IPS-NIHi7 (cell line): Measurements from ENCODE around the gene HINT3.
"Not testable (repeated sequence)": the region's sequence is repeated elsewhere in the genome, so short reads cannot be mapped to it uniquely, and the experiment has no call there.

Experiments
- DNase-seq: peaks from one replicate; pipeline ENCODE4 v3.0.0; 2012; ENCODE audit warnings: mixed read lengths; ENCODE audit errors: extremely low spot score

HINT3 gene

GRCh38 chr6:125939791-125940190 lies 16.8 kb upstream of the HINT3 start:
- DNase-seq: no peak

GRCh38 chr6:125940247-125941041 lies 16.1 kb upstream of the HINT3 start:
- DNase-seq: no peak

GRCh38 chr6:125942672-125943527 lies 13.7 kb upstream of the HINT3 start:
- DNase-seq: no peak

DNA sequence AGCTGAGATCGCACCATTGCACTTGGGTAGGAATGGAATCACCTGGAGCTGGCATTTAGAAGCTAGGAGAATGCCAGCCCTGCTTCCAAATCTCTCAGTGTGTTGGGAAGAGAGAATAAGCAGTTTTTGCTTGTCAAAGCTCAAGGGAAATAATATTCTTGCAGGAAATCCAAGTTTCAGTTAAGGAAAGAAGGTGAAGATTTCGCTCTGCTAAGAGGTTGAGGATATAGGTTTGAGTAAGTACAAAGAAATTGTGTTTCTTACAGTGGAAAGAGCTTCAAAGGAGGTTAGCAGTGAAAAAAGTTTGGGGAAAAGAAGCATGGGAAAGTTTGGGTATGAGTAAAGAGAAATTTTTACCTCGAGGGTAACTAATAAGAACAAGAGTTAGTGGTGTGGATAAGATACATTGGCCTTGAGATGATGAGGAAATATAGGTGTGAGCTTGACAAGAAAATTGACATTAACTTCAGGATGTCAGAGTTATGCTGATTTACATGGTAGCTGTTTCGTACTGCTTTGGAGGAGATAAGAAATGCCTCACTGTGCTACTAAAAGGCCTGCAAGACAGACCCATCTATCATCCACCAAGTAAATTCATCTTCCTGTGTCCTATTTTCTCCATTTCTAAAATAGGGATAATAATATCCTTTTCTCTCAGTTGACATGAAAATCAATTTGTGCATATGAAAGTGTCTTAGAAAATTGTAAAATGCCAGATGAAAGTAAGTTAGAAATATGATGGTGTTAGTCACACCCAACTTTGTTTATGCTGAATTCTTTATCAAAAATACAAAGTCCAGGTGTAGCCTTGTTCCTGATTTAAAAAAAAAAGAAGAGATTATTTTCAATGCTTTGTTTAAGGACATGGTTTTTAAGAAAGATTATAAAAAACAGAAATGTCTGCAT lies 12.8 kb upstream of the HINT3 start:
- DNase-seq: no peak

DNA sequence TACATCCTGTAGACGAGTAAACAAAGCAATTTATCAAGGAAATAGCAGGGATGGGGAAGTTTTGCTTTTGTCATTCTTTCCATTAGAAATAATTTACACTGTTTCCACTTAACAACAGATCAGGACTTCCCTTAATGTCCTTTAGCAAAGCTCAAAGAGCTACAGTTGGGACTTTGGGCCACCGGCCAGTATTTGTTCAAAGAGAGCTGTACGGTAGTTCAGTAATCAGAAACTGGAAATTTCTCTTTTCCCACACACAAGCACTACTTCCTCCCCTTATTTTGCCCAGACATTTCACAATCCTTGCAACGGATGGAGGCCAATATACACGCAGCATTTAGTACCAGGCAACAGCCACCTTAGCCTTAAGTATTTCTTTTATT lies 12.1 kb upstream of the HINT3 start:
- no peak for DNase-seq

DNA sequence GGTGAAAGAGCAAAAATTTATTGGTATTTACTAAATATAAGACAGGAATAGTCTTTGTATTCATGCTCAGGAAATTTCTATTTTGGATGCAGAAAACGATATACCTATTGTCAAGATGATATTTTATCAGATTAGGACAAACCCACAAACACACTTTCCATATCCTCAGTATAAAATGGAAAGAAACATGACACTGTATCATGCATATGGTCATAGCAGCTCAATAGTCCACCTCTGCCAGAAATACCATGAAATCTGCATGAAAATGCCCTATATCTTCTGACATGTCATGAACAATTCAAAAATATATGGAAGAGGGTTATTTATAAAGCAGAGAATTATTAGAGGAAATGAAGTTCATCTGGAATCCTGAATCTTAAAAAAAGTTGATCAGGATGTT lies 11.7 kb upstream of the HINT3 start:
- no peak for DNase-seq

DNA sequence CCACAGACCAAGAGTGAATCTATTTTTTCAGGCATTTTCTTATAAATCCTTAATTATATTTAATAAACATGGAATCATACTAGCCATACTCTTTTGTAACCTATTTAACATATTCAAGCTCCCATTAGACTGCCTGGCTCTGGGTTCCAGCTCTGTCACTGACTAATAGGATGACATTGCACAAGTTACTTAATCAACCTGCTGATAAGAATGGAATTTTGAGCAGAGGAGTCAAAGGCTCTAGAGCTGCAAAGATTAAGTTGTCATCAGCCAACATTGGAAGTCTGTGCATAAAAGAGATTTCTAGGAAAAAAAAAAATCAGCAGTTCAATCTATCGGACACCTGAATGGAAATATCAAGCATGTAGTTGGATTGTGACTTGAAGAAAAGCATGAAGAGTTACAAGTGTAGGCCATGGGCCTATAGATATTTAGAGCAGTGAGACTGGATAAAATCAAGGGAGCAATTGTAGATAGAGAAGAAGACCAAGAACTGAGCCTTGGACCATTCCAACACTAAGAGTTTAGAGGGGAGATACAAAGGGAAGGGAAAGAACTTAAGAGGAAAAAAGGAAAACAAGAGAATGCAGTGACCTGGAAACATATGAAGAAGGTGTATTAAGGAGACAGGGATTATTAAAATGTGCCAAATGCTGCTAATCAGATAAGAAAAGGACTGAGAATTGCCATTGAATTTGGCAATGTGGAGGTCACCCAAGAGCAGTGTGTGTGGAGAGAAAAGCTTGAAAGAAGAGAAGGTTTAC lies 11.0 kb upstream of the HINT3 start:
- DNase-seq: no peak

DNA sequence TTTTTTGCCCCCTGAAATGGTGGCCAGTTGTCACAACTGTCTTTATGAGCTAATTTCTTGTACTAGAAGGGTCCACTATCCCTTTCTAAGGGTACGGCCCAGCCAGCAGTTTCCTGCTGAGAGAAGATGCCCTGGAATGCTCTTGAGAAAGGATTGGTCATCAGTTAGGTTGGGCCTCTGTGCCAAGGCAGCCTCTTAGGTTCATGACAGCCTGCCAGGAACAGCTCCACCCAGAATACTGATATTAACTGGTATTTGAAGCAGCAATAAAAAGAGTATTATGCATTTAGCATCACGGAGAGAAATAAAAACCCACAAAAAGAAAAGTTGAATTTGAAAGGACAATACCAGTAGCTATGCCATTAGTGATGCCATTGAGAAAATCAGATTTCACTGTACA lies 9.0 kb upstream of the HINT3 start:
- DNase-seq: no peak

DNA sequence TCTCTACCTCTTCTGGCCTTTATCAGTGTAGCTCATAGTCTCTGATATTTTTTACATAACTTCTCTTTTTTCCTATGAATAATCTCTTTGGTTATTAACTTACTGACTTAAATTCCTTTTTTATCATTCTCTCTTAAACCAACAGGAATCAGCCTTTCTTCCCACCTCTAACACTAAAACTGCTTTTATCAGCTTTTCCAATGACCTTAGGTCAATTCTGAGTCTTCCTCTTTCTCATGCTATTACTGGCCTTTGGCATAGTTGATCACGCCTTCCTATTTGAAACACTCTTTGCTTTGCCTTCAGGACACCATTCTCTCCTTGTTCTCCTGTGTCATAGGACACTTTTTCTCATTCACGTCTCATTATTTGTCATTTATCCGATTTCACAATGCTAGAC lies 8.1 kb upstream of the HINT3 start:
- DNase-seq: no peak

DNA sequence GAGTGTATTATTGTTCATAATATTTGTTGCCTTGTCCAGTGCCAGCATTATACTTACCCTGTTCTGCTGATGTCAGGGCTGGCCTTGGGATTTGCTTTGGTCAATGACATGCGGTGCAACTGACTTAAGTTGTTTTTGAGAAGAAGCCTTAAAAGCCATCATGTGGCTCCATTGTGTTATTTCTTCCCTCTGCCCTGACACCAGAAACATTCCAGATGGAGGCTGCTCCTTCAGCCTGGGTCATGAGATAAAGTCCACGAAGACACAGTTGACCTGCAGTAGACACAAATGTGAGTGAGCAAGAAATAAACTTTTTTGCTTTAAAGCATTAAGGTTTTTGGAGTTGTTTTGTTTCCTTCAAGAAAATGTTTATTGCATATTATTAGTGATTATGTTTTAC lies 7.5 kb upstream of the HINT3 start:
- no peak for DNase-seq

- peak; percentile 61 for DNase-seq
These were observed 6.3 kb upstream of the HINT3 start for GRCh38 chr6:125950293-125950692.

DNA sequence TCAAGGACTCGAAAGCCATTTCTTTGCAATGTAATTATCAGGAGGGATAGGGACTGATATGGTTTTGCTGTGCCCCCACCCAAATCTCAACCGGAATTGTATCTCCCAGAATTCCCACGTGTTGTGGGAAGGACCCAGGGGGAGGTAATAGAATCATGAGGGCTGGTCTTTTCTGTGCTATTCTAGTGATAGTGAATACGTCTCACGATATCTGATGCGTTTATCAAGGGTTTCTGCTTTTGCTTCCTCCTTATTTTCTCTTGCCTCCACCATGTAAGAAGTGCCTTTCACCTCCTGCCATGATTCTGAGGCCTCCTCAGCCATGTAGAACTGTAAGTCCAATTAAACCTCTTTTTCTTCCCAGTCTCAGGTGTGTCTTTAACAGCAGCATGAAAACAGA lies 5.9 kb upstream of the HINT3 start:
- DNase-seq: not testable (repeated sequence)

DNA sequence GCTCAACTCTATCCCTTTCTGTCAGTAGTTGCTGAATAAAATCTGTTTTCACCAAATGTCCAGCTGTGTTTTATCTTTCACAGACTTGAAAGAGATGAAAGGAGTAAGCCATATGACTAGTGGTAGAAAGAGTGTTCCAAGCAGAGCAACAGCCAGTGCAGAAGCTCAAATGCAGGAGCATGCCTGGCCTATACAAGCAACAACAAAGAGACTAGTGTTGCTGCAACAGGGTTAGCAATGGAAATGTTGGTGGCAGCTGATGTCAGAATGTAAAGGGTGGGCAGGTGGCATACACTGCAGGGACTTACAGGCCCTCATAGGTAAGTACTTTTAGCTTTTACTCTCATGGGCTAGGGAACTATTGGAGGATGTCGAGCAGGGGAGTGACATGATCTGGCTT lies 5.2 kb upstream of the HINT3 start:
- DNase-seq: no peak

DNA sequence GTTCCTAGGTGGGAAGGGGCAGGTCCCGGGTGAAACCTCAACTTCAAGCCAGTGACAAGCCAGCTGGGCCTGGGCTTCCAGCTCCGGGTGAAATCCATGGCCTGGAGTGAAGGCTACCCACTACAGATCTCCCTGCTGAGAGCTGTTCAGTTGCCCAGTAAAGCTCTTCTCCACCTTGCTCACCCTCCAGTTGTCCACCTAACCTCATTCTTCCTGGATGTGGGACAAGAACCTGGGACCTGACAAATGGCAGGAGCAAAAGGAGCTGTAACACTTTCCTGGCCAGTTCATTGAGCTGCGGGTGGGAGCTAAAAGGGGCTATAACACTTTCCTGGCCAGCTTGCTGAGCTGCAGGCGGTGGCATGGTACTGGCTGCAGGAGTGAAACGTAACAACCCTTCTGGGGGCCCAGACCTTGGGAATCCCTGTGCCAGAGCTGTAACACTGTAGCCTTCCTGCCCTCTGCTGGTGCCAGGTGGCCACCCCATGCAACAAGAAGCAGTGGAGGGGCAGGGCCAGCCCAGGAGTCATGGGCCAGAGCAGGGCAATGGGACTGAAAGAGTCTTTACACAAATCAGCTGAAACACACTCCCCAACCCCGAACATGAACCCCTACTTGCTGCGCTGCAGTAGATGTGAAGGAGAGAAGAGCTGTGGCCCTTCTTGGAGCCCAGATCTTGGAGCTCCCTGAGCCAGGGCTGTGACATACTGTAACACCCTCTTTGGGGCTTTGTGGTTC lies 3.6 kb upstream of the HINT3 start:
- peak; percentile 39 for DNase-seq

GRCh38 chr6:125953502-125953875 lies 3.1 kb upstream of the HINT3 start:
- peak; percentile 30 for DNase-seq

GRCh38 chr6:125954735-125955339 lies 1.7 kb upstream of the HINT3 start:
- DNase-seq: no peak

DNA sequence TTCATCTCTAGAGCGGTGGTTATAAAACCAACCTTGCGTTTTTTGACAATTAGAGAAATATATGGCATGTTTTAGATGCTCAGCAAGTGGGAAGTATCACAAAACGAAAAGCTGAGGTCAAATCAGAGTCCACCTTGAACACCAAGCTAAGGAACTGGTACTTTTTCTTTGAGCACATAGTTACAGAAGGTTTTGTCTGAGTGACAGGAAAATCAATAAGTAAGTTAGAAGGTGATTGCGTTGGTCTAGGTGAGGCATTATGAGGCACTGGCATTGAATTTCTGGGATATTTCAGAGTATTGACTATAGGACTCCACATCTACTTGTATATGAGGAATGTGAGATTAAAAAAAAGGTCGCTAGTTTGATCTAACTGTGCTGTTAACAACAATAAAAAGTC lies 597 bp upstream of the HINT3 start:
- DNase-seq: no peak

DNA sequence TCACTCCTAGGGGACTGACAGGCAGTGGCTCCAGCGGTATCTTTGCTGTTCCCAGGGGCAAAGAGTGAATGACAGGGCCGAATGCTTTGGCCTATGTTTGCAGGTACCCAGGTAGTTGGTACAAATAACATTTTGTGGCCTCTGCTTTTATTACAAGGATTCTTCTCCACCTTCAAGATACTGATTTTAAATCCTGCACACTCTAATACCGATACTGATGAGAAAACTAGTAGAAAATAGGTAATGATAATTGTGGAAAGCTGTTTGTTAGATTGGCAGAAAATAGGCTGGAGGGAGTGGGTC lies 772 bp downstream of the HINT3 start:
- DNase-seq: no peak

DNA sequence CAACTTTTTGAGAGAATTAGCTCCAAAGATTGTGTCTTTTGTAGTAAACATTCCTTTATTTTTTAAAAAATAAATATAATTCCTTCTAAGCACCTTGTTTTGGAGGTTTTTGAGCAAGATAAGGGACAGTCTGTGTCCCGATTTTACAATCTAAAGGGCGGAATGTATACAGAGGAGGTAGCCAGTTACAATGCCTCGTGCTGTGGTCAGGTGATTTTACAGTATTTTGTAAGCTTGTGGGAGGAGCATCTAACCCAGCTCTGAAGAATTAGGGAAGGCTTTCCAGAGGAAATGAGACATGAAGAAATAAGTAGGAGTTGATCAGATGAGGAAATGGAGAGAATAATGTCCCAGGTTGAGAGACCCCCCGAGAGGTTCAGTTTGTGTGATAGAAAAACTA lies 1.3 kb downstream of the HINT3 start:
- DNase-seq: no peak

- DNase-seq: no peak
These were observed 2.5 kb downstream of the HINT3 start for GRCh38 chr6:125959041-125959440.

- no peak for DNase-seq
These were observed 4.5 kb downstream of the HINT3 start for GRCh38 chr6:125961117-125961516.
